Smooth muscle cell (in vitro differentiated cells): ENCODE results near the gene GRIK1. TPM values are rescaled to one million over a fixed set of nuclear protein-coding genes. Genes with fewer than 3 reads are reported as not detected.

Source experiments
- DNase-seq: peaks from one replicate; lab custom pipeline; 2025; ENCODE audit not compliant: unreplicated experiment; lab: John Stamatoyannopoulos, UW
- H2AFZ ChIP-seq: fragments of 200-600 bp; sonication (generic); 2 replicates; pipeline ENCODE4 v1.6.0; 2016; ENCODE audit warnings: antibody characterized with exemption, low read depth, mild to moderate bottlenecking
- H3F3A ChIP-seq: fragments of 200-600 bp; sonication (generic); 2 replicates; pipeline ENCODE4 v1.6.0; 2017; ENCODE audit warnings: antibody characterized with exemption, low read depth
- H3K27ac ChIP-seq: fragments of 200-600 bp; sonication (generic); 2 replicates; pipeline ENCODE4 v1.5.1; 2016; ENCODE audit warnings: low read depth, mild to moderate bottlenecking
- H3K27me3 ChIP-seq: fragments of 200-600 bp; sonication (generic); 2 replicates; pipeline ENCODE4 v1.6.1; 2016; ENCODE audit warnings: low read depth, mild to moderate bottlenecking
- H3K36me3 ChIP-seq: fragments of 200-600 bp; sonication (generic); 2 replicates; pipeline ENCODE4 v1.5.1; 2016; ENCODE audit warnings: low read depth
- H3K4me1 ChIP-seq: fragments of 200-600 bp; sonication (generic); 2 replicates; pipeline ENCODE4 v1.5.1; 2016; ENCODE audit warnings: low read depth
- H3K4me2 ChIP-seq: fragments of 200-600 bp; sonication (generic); 2 replicates; pipeline ENCODE4 v1.6.0; 2016; ENCODE audit warnings: mild to moderate bottlenecking
- H3K4me3 ChIP-seq: fragments of 200-600 bp; sonication (generic); 2 replicates; pipeline ENCODE4 v1.5.1; 2016; ENCODE audit warnings: mild to moderate bottlenecking
- H3K79me2 ChIP-seq: fragments of 200-600 bp; sonication (generic); 2 replicates; pipeline ENCODE4 v1.6.0; 2016; ENCODE audit warnings: low read depth, mild to moderate bottlenecking
- H3K9ac ChIP-seq: fragments of 200-600 bp; sonication (generic); 2 replicates; pipeline ENCODE4 v1.6.0; 2016; ENCODE audit warnings: low read depth
- H3K9me3 ChIP-seq: fragments of 200-600 bp; sonication (generic); replicated peaks from 2 replicates; pipeline ENCODE4 v1.5.1; 2016; ENCODE audit warnings: low read depth
- H4K20me1 ChIP-seq: fragments of 200-600 bp; sonication (generic); 2 replicates; pipeline ENCODE4 v1.6.0; 2016; ENCODE audit warnings: low read depth
- WGBS: methylation state at CpG from one replicate; pipeline ENCODE4 v1.1.7; 2016; ENCODE audit warnings: low lambda C conversion rate; 5-methylcytosine and 5-hydroxymethylcytosine counted together
- polyA plus RNA-seq: library from polyadenylated mRNA; unstranded; fragments of >200 nt; fragmentation: Nextera tagmentation; extraction: Ambion mirVana; gene quantifications from 2 replicates; pipeline ENCODE4 v1.2.1, GENCODE V29; 2016
- total RNA-seq: library from RNA; depleted of rRNA; stranded (reverse); fragments of >200 nt; gene quantifications from 2 replicates; pipeline ENCODE4 v1.2.3, GENCODE V29; 2014
- TF ChIP-seq, protein P1 (sequence below): fragments of 200-600 bp; sonication (generic); IDR thresholded peaks from 2 replicates; pipeline ENCODE4 v1.5.1; 2017; ENCODE audit warnings: borderline replicate concordance, mild to moderate bottlenecking, antibody characterized with exemption; ENCODE audit not compliant: insufficient read depth, poor library complexity, severe bottlenecking

The GRIK1 gene
- total and polyA plus RNA-seq, 2 experiments from 2014 or later = 0.09 TPM; not detected in 1

DNA sequence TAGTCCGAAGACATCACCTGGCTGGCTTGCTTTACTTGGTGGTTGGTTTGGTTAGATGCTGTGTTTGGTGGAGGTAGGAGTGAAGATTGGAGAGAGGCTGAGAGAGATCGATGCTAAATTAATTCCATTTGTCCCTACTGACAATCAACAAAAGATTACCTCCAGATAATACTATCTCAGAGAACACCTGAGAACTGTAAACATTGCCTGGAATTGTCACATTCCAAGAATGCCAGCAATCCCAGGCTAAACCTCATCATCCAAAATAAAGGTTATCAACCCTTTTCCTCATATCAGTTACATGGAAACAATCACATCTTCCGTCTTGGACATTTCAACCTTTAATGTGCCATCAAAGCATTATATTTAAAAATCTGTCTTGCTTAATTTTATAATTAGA lies 141.0 kb downstream of the GRIK1 start:
- no peaks in the 10 kb centered on the region for H3K36me3 ChIP-seq
- H4K20me1 ChIP-seq = no peaks in the 10 kb centered on the region
- H3K4me3 ChIP-seq = no peak overlapping the region
- H3K27ac ChIP-seq = no peak overlapping the region
- H3K27me3 ChIP-seq = no peaks in the 10 kb centered on the region
- H3K9ac ChIP-seq = no peak overlapping the region
- H3K4me1 ChIP-seq = no peaks in the 10 kb centered on the region
- H3K79me2 ChIP-seq = no peaks in the 10 kb centered on the region
- no peaks in the 10 kb centered on the region for H3F3A ChIP-seq
- DNase-seq = no peak
- TF ChIP-seq, protein P1, sequence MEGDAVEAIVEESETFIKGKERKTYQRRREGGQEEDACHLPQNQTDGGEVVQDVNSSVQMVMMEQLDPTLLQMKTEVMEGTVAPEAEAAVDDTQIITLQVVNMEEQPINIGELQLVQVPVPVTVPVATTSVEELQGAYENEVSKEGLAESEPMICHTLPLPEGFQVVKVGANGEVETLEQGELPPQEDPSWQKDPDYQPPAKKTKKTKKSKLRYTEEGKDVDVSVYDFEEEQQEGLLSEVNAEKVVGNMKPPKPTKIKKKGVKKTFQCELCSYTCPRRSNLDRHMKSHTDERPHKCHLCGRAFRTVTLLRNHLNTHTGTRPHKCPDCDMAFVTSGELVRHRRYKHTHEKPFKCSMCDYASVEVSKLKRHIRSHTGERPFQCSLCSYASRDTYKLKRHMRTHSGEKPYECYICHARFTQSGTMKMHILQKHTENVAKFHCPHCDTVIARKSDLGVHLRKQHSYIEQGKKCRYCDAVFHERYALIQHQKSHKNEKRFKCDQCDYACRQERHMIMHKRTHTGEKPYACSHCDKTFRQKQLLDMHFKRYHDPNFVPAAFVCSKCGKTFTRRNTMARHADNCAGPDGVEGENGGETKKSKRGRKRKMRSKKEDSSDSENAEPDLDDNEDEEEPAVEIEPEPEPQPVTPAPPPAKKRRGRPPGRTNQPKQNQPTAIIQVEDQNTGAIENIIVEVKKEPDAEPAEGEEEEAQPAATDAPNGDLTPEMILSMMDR = no peak
- no peak overlapping the region for H2AFZ ChIP-seq
- 83% methylated on average over 3 of the region's 3 CpGs for WGBS
- H3K4me2 ChIP-seq = no peak overlapping the region
- H3K9me3 ChIP-seq = no peaks in the 10 kb centered on the region

DNA sequence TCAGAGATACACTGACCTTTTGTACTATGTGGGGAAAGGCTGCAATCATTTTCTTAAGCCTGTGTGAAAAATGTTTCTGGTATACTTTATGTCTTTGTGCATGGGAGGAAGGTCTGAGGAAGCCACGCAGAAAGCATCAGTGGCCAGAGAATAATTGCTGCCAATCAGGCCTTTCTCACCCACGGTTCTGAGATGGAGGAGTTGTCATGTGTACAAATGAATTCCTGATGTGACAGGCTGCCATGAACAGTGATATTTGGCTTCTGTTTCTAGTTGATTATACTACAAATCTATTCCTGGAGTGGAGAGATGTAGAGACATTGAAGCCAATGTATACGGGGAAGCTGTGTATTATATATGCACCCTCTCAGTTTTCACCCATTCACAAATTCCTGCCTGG lies 142.6 kb downstream of the GRIK1 start:
- H3K36me3 ChIP-seq = no peaks in the 10 kb centered on the region

GRCh38 chr21:29793712-29794111 lies 146.1 kb downstream of the GRIK1 start:
- H3K79me2 ChIP-seq = no peaks in the 10 kb centered on the region
- H3K27me3 ChIP-seq = no peaks in the 10 kb centered on the region
- H4K20me1 ChIP-seq = no peaks in the 10 kb centered on the region
- no peak overlapping the region for H3K9ac ChIP-seq
- no peak overlapping the region for H3K4me2 ChIP-seq
- H3K4me1 ChIP-seq = no peaks in the 10 kb centered on the region
- no peak overlapping the region for H2AFZ ChIP-seq
- no peak for DNase-seq
- no peaks in the 10 kb centered on the region for H3F3A ChIP-seq
- no peaks in the 10 kb centered on the region for H3K36me3 ChIP-seq
- WGBS = 88% methylated on average over 4 of the region's 4 CpGs
- no peaks in the 10 kb centered on the region for H3K9me3 ChIP-seq
- H3K27ac ChIP-seq = no peak overlapping the region
- H3K4me3 ChIP-seq = no peak overlapping the region
- TF ChIP-seq, protein P1 = no peak

More for the DNA sequence above, 142.6 kb downstream of the GRIK1 start:
- DNase-seq = no peak
- H3K27me3 ChIP-seq = no peaks in the 10 kb centered on the region
- H3K4me3 ChIP-seq = no peak overlapping the region
- H3K9me3 ChIP-seq = no peaks in the 10 kb centered on the region
- H3K4me1 ChIP-seq = no peaks in the 10 kb centered on the region
- H3K27ac ChIP-seq = no peak overlapping the region
- WGBS = 88% methylated on average over 3 of the region's 3 CpGs
- H4K20me1 ChIP-seq = no peaks in the 10 kb centered on the region
- no peak overlapping the region for H2AFZ ChIP-seq
- H3K4me2 ChIP-seq = no peak overlapping the region
- TF ChIP-seq, protein P1 = no peak
- no peaks in the 10 kb centered on the region for H3K79me2 ChIP-seq
- H3F3A ChIP-seq = no peaks in the 10 kb centered on the region
- H3K9ac ChIP-seq = no peak overlapping the region

DNA sequence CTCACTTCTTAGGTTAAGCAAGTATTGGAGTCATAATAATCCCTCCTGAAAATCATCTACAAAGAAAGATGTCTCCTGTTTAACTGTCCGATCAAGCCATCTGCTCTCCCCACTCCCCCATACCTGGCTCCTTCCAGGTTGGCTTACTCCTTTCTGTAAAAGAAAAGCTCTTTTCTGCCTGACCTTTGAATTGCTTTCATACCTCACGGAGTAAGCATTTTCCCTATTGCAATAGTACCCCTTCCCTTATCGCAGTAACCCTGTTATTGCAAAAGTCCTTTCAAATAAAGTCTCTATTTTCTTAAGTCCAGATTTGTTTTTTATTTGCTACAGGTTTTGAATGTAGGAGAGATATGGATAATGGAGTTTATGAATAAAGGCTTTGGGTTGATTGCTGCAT lies 150.4 kb downstream of the GRIK1 start:
- no peak overlapping the region for H3K9ac ChIP-seq
- H3K79me2 ChIP-seq = no peaks in the 10 kb centered on the region
- WGBS = 92% methylated on average over 3 of the region's 3 CpGs
- H3K27ac ChIP-seq = no peak overlapping the region
- H2AFZ ChIP-seq = no peak overlapping the region
- no peak for DNase-seq
- H3F3A ChIP-seq = no peaks in the 10 kb centered on the region
- TF ChIP-seq, protein P1 = no peak
- H3K4me1 ChIP-seq = no peaks in the 10 kb centered on the region
- H3K27me3 ChIP-seq = no peaks in the 10 kb centered on the region
- H3K4me3 ChIP-seq = no peak overlapping the region
- no peak overlapping the region for H3K4me2 ChIP-seq
- H3K9me3 ChIP-seq = no peaks in the 10 kb centered on the region
- H3K36me3 ChIP-seq = no peaks in the 10 kb centered on the region
- H4K20me1 ChIP-seq = no peaks in the 10 kb centered on the region
